GM12878 (cell line): Measurements from ENCODE around the gene SLC36A3. TPM values are rescaled to one million over a fixed set of nuclear protein-coding genes. Genes with fewer than 3 reads are reported as not detected.

Experiments used
- ATAC-seq: fragments of 200-7000 bp; cut with Tn5 transposase; 3 replicates; pipeline ENCODE4 v1.9.1; 2020; ENCODE audit warnings: mild to moderate bottlenecking, moderate library complexity
- BruUV-seq: library from RNA; stranded (reverse); fragments of 400-500 nt; replicated peaks from 2 replicates; lab custom pipeline; 2021; lab: Mats Ljungman, UMichigan
- CTCF ChIA-PET: fragments of 300-600 bp; sonication (Branson Sonifier 250); formaldehyde crosslinking; extraction: SDS; loops from one replicate; lab custom pipeline; 2021; ENCODE audit warnings: inconsistent platforms; lab: Yijun Ruan, JAX
- POLR2A ChIA-PET: fragments of 350-600 bp; formaldehyde crosslinking; extraction: SDS; loops from one replicate; lab custom pipeline; 2021; ENCODE audit warnings: inconsistent platforms; lab: Charles Lee
- RAD21 ChIA-PET: fragments of 300-600 bp; sonication (Branson Sonifier 250); formaldehyde crosslinking; loops from one replicate; lab custom pipeline; 2023; ENCODE audit warnings: antibody characterized with exemption; ENCODE audit not compliant: unreplicated experiment; lab: Charles Lee
- SMC1A ChIA-PET: fragments of 300-600 bp; sonication (Branson Sonifier 250); formaldehyde crosslinking; loops from one replicate; lab custom pipeline; 2023; ENCODE audit not compliant: unreplicated experiment, uncharacterized antibody; lab: Charles Lee
- DNase-seq: peaks from one replicate; pipeline ENCODE4 v3.0.0-alpha.2; 2011; ENCODE audit warnings: low read depth, low spot score
- FAIRE-seq: peaks from 3 replicates; lab custom pipeline; 2011; peaks lifted over from hg19 to GRCh38; lab: Jason Lieb, UNC
- H2AFZ ChIP-seq: 2 replicates; pipeline ENCODE4 v1.6.0; 2011; ENCODE audit warnings: low read depth, low read length, control low read depth; ENCODE audit not compliant: control insufficient read depth
- H3K27ac ChIP-seq: 2 replicates; pipeline ENCODE4 v1.5.1; 2011; ENCODE audit warnings: control low read depth; ENCODE audit not compliant: control insufficient read depth, insufficient read depth
- H3K27me3 ChIP-seq, 2 experiments: replicated peaks in 1 of 2; 2 replicates each; pipeline versions ENCODE4 v1.6.0 to v1.6.1; 2011; ENCODE audit warnings: low read length in 1 of 2; ENCODE audit not compliant: control insufficient read depth in 2 of 2, insufficient read depth in 2 of 2
- H3K36me3 ChIP-seq, 2 experiments: 2 replicates each; pipeline ENCODE4 v1.5.1; 2011; ENCODE audit warnings: low read length in 1 of 2; ENCODE audit not compliant: control insufficient read depth in 2 of 2, insufficient read depth in 2 of 2
- H3K4me1 ChIP-seq: 2 replicates; pipeline ENCODE4 v1.6.1; 2011; ENCODE audit warnings: mild to moderate bottlenecking, low read length, moderate library complexity, mixed read lengths; ENCODE audit not compliant: control insufficient read depth, insufficient read depth
- H3K4me2 ChIP-seq: 2 replicates; pipeline ENCODE4 v1.6.0; 2011; ENCODE audit warnings: control low read depth; ENCODE audit not compliant: control insufficient read depth, insufficient read depth
- H3K4me3 ChIP-seq: fragments of 200-600 bp; sonication (generic); 2 replicates; pipeline ENCODE4 v1.5.1; 2016
- H3K79me2 ChIP-seq: 2 replicates; pipeline ENCODE4 v1.6.0; 2011; ENCODE audit warnings: low read length; ENCODE audit not compliant: control insufficient read depth, insufficient read depth
- H3K9ac ChIP-seq: 2 replicates; pipeline ENCODE4 v1.8.0; 2011; ENCODE audit warnings: low read length, control low read depth, mixed read lengths; ENCODE audit not compliant: control insufficient read depth, insufficient read depth
- H3K9me3 ChIP-seq: replicated peaks from 3 replicates; pipeline ENCODE4 v1.5.1; 2011; ENCODE audit warnings: mild to moderate bottlenecking, low read length; ENCODE audit not compliant: control insufficient read depth, insufficient read depth
- H4K20me1 ChIP-seq: 2 replicates; pipeline ENCODE4 v1.6.0; 2011; ENCODE audit not compliant: control insufficient read depth, insufficient read depth
- ESRRA ChIP-seq: IDR thresholded peaks from 2 replicates; pipeline ENCODE4 v1.6.1; 2012; ENCODE audit warnings: mild to moderate bottlenecking, low read length, improper control_type of control experiment
- JUNB ChIP-seq: IDR thresholded peaks from 2 replicates; pipeline ENCODE4 v1.6.1; 2016; ENCODE audit warnings: antibody characterized with exemption, mild to moderate bottlenecking
- KDM1A ChIP-seq: fragments of 200-600 bp; sonication (generic); IDR thresholded peaks from 2 replicates; pipeline ENCODE4 v1.6.1; 2016; ENCODE audit warnings: borderline replicate concordance
- MEF2A ChIP-seq: IDR thresholded peaks from 2 replicates; pipeline ENCODE4 v1.6.1; 2011; ENCODE audit warnings: low read depth, mild to moderate bottlenecking, low read length, moderate library complexity; ENCODE audit not compliant: insufficient read depth
- RELA ChIP-seq: fragments of 450-650 bp; IDR thresholded peaks from 2 replicates; pipeline ENCODE4 v1.8.0; 2014; ENCODE audit warnings: borderline replicate concordance; ENCODE audit not compliant: partially characterized antibody
- SIX5 ChIP-seq: IDR thresholded peaks from 2 replicates; pipeline ENCODE4 v1.6.1; 2011; ENCODE audit warnings: mild to moderate bottlenecking, low read depth, low read length, moderate library complexity; ENCODE audit not compliant: severe bottlenecking
- ZNF622 ChIP-seq: fragments of 450-650 bp; IDR thresholded peaks from 2 replicates; pipeline ENCODE4 v1.6.1; 2017; ENCODE audit warnings: mild to moderate bottlenecking, inconsistent platforms
- WGBS: methylation state at CpG from one replicate; pipeline ENCODE4 v1.1.6; 2016; ENCODE audit warnings: low lambda C conversion rate; ENCODE audit not compliant: insufficient replicate concordance, insufficient coverage; ENCODE audit errors: missing lambda C conversion rate; 5-methylcytosine and 5-hydroxymethylcytosine counted together
- in situ Hi-C: fragments of 300-500 bp; cut with MboI; formaldehyde crosslinking; loops from 9 replicates; pipeline ENCODE4 v1.14.3; 2018; ENCODE audit warnings: mixed read lengths
- intact Hi-C: fragments of 100-400 bp; cut with micrococcal nuclease; formaldehyde crosslinking; loops from one replicate; pipeline ENCODE4 v1.14.2; 2022; ENCODE audit not compliant: unreplicated experiment
- polyA plus RNA-seq, 11 experiments: library from polyadenylated mRNA; depleted of rRNA in 4 of 11; unstranded in 6 of 11; stranded (reverse) in 5 of 11; fragments of >200 nt; fragmentation: Nextera tagmentation in 4 of 11; fragmentation: Illumina TruSeq in 1 of 11; extraction: Ambion mirVana in 4 of 11; extraction: Trizol in 1 of 11; gene quantifications; 1 replicate in 1 of 11; 2 replicates in 10 of 11; pipeline versions ENCODE4 v1.2.1 to v1.2.3, GENCODE V29; 2011 to 2016; ENCODE audit warnings: inconsistent platforms in 2 of 11, missing spikeins in 2 of 11, low read depth in 1 of 11
- total RNA-seq, 4 experiments: library from RNA; depleted of rRNA in 3 of 4; stranded (reverse); fragments of >200 nt in 3 of 4; fragmentation: Illumina TruSeq in 1 of 4; extraction: Trizol in 1 of 4; gene quantifications; 2 replicates each; pipeline versions ENCODE4 v1.2.1 to v1.2.3, GENCODE V29; 2013 to 2021
- TF ChIP-seq, protein P1 (sequence below): fragments of 450-650 bp; IDR thresholded peaks from 2 replicates; pipeline ENCODE4 v1.6.1; 2017; ENCODE audit warnings: low read depth, mild to moderate bottlenecking, moderate library complexity
- TF ChIP-seq, protein P2 (sequence below): fragments of 450-650 bp; IDR thresholded peaks from 2 replicates; pipeline ENCODE4 v1.6.1; 2017; ENCODE audit warnings: antibody characterized with exemption, mild to moderate bottlenecking, moderate library complexity

The SLC36A3 gene
- total and polyA plus RNA-seq, 10 of the 15 experiments (the other 5 are each of a cell fraction or from before 2014, with no cell fraction given) = 0.03 TPM; not detected in 9

- H3K36me3 ChIP-seq = no peaks in the 10 kb centered on the region
- no peaks in the 10 kb centered on the region for H3K9me3 ChIP-seq
- SMC1A ChIA-PET = no interaction called here
- WGBS = 26% methylated on average over 10 of the region's 11 CpGs
- TF ChIP-seq ESRRA (no peak), JUNB (no peak), SIX5 (no peak), ZNF622 (no peak), KDM1A (no peak), MEF2A (no peak), RELA (no peak)
- TF ChIP-seq, protein P1, sequence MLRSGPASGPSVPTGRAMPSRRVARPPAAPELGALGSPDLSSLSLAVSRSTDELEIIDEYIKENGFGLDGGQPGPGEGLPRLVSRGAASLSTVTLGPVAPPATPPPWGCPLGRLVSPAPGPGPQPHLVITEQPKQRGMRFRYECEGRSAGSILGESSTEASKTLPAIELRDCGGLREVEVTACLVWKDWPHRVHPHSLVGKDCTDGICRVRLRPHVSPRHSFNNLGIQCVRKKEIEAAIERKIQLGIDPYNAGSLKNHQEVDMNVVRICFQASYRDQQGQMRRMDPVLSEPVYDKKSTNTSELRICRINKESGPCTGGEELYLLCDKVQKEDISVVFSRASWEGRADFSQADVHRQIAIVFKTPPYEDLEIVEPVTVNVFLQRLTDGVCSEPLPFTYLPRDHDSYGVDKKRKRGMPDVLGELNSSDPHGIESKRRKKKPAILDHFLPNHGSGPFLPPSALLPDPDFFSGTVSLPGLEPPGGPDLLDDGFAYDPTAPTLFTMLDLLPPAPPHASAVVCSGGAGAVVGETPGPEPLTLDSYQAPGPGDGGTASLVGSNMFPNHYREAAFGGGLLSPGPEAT = no peak
- TF ChIP-seq, protein P2, sequence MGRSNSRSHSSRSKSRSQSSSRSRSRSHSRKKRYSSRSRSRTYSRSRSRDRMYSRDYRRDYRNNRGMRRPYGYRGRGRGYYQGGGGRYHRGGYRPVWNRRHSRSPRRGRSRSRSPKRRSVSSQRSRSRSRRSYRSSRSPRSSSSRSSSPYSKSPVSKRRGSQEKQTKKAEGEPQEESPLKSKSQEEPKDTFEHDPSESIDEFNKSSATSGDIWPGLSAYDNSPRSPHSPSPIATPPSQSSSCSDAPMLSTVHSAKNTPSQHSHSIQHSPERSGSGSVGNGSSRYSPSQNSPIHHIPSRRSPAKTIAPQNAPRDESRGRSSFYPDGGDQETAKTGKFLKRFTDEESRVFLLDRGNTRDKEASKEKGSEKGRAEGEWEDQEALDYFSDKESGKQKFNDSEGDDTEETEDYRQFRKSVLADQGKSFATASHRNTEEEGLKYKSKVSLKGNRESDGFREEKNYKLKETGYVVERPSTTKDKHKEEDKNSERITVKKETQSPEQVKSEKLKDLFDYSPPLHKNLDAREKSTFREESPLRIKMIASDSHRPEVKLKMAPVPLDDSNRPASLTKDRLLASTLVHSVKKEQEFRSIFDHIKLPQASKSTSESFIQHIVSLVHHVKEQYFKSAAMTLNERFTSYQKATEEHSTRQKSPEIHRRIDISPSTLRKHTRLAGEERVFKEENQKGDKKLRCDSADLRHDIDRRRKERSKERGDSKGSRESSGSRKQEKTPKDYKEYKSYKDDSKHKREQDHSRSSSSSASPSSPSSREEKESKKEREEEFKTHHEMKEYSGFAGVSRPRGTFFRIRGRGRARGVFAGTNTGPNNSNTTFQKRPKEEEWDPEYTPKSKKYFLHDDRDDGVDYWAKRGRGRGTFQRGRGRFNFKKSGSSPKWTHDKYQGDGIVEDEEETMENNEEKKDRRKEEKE = no peak
- no TSS peak for BruUV-seq
- no peaks in the 10 kb centered on the region for H3K4me1 ChIP-seq
- no peak overlapping the region for H3K27ac ChIP-seq
- ATAC-seq (no peak), DNase-seq (no peak), FAIRE-seq (no peak)
- POLR2A ChIA-PET = no interaction called here
- no peak overlapping the region for H3K9ac ChIP-seq
- intact Hi-C loops (no loop called here), in situ Hi-C loops (no loop called here)
- H2AFZ ChIP-seq = no peak overlapping the region
- CTCF ChIA-PET = no interaction called here
- no peaks in the 10 kb centered on the region for H3K79me2 ChIP-seq
- H3K4me3 ChIP-seq = no peak overlapping the region
- RAD21 ChIA-PET = no interaction called here
- no peaks in the 10 kb centered on the region; the same call in 1 of the 2 replicates for H4K20me1 ChIP-seq
- H3K4me2 ChIP-seq = no peak overlapping the region
- peaks cover 0 to 4% of the 10 kb centered on the region in 2 experiments; a peak in 1 of 4 replicates for H3K27me3 ChIP-seq
These were observed 41.7 kb upstream of the SLC36A3 start for GRCh38 chr5:151345187-151345807.
